Ascending aorta (tissue), 2 donors: ENCODE measurements around the gene DUSP16. TPM values are rescaled to one million over a fixed set of nuclear protein-coding genes. Genes with fewer than 3 reads are reported as not detected.

Source experiments
- DNase-seq, 2 donors: peaks; one replicate each; pipeline ENCODE4 v3.0.0-alpha.2; 2019; ENCODE audit warnings: low spot score in 2 of 2
- H3K27ac ChIP-seq, 2 donors: fragments of 200-600 bp; sonication (generic); one replicate each; pipeline ENCODE4 v1.5.1; 2016 to 2017; ENCODE audit warnings: mild to moderate bottlenecking in 1 of 2
- H3K27me3 ChIP-seq: fragments of 200-600 bp; sonication (generic); one replicate; pipeline ENCODE4 v1.5.1; 2017
- H3K36me3 ChIP-seq, 2 donors: fragments of 200-600 bp; sonication (generic); one replicate each; pipeline ENCODE4 v1.5.1; 2016
- H3K4me1 ChIP-seq, 2 donors: fragments of 200-600 bp; sonication (generic); one replicate each; pipeline ENCODE4 v1.5.1; 2016 to 2017; ENCODE audit warnings: mild to moderate bottlenecking in 1 of 2
- H3K4me3 ChIP-seq, 2 donors: fragments of 200-600 bp; sonication (generic); one replicate each; pipeline ENCODE4 v1.5.1; 2016 to 2017; ENCODE audit warnings: mild to moderate bottlenecking in 1 of 2
- H3K9me3 ChIP-seq, 2 donors: fragments of 200-600 bp; sonication (generic); one replicate each; pipeline ENCODE4 v1.5.1; 2016
- CTCF ChIP-seq, 3 experiments: fragments of 200-600 bp in 2 of 3; fragments of 450-650 bp in 1 of 3; sonication (generic) in 2 of 3; IDR thresholded peaks; one replicate each; pipeline ENCODE4 v1.5.1; 2016 to 2019; ENCODE audit warnings: antibody characterized with exemption in 3 of 3, mild to moderate bottlenecking in 1 of 3, moderate library complexity in 1 of 3
- intact Hi-C: fragments of 100-400 bp; cut with DNase I; formaldehyde crosslinking; loops from one replicate; pipeline ENCODE4 v1.15.1; 2023
- total RNA-seq: library from RNA; depleted of rRNA; stranded (reverse); fragments of >200 nt; gene quantifications from one replicate; pipeline ENCODE4 v1.1.0, GENCODE V29; 2016

Gene DUSP16
- total RNA-seq, 1 donor from 2014 or later = 54.8 TPM

- Histone ChIP-seq H3K36me3 (no peaks in the 10 kb centered on the region), H3K9me3 (no peaks in the 10 kb centered on the region), H3K4me1 (peaks cover 0 to 5% of the 10 kb centered on the region in 2 donors), H3K27ac (no peak overlapping the region), H3K27me3 (no peaks in the 10 kb centered on the region), H3K4me3 (no peak overlapping the region)
- no peak for TF ChIP-seq CTCF (IDR thresholded peaks at IDR 0.05)
- intact Hi-C loops = no loop called here
- no peak for DNase-seq
Observed at GRCh38 chr12:12541782-12542181, 20.9 kb downstream of the DUSP16 start.

GRCh38 chr12:12540261-12541013, 22.2 kb downstream of the DUSP16 start:
- no peaks in the 10 kb centered on the region for H3K27me3 ChIP-seq
- no peak overlapping the region for H3K27ac ChIP-seq
- H3K4me1 ChIP-seq = peaks cover 0 to 5% of the 10 kb centered on the region in 2 donors
- H3K4me3 ChIP-seq = no peak overlapping the region
- DNase-seq = no peak
- intact Hi-C loops = no loop called here
- no peaks in the 10 kb centered on the region for H3K9me3 ChIP-seq
- TF ChIP-seq CTCF (IDR thresholded peaks at IDR 0.05) = no peak
- no peaks in the 10 kb centered on the region for H3K36me3 ChIP-seq

DNA sequence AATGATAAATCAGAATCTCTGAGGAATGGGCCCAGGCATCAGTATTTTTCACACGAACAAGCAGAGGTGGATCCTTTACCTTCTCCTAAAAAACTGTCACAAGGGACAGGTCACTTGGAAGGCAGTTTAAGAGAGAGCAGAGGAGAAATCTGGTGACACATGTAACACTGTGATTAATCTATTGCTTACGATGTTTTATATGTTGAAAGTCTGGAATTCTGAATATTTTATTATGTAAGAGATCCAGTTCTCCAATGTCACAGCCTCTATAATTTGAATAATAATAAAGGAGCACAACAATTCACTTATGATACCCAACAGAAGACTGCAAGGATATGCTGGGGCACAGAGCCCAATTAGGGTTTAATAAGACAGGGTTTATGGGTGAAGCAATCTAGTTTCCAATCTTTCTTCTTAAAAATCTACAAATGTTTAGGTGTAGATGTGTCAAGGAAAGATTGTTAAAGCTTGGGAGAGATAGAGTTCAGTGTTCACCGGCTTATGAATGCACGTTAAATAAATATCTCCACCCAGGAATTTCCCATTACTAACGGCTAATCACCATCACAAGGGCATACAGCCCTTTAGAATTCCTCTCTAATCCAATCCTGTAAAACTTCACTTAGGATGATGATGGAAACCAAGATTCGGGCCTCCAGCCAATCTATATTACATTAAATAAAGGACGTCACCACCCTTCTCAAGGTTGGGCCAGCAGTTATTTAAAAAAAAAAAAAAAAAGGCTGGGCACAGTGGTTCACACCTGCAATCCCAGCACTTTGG, 23.4 kb downstream of the DUSP16 start:
- Histone ChIP-seq H3K4me1 (peaks cover 0 to 10% of the 10 kb centered on the region in 2 donors), H3K9me3 (no peaks in the 10 kb centered on the region)

GRCh38 chr12:12538535-12538934, 24.1 kb downstream of the DUSP16 start:
- no peaks in the 10 kb centered on the region for H3K27me3 ChIP-seq
- H3K4me3 ChIP-seq = no peak overlapping the region
- TF ChIP-seq CTCF (IDR thresholded peaks at IDR 0.05) = no peak
- no peaks in the 10 kb centered on the region for H3K36me3 ChIP-seq
- no peak overlapping the region for H3K27ac ChIP-seq
- intact Hi-C loops = no loop called here
- no peak for DNase-seq
- peaks cover 0 to 14% of the 10 kb centered on the region in 2 donors for H3K4me1 ChIP-seq
- H3K9me3 ChIP-seq = no peaks in the 10 kb centered on the region

More for the DNA sequence above, 23.4 kb downstream of the DUSP16 start:
- no peak for DNase-seq
- TF ChIP-seq CTCF (IDR thresholded peaks at IDR 0.05) = no peak
- no peak overlapping the region for H3K4me3 ChIP-seq
- H3K27ac ChIP-seq = no peak overlapping the region
- no peaks in the 10 kb centered on the region for H3K27me3 ChIP-seq
- intact Hi-C loops = no loop called here
- H3K36me3 ChIP-seq = no peaks in the 10 kb centered on the region

DNA sequence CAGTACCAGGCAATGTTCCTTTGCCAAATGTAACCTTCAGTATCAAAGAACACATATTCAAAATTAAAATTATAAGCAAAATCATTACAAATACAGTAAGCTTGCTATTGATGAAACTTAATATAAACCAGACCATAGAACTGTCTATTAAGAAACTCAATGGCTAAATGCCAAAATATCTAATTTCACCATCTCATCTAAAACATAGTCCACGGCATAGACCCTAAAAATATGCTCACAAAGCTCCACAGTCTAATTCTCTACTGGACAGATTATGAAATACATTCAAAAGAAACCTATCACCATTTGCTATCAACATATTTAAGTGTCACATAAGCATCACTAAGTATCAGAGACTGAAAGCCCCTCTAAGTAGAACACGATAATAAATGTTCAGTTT, 25.2 kb downstream of the DUSP16 start:
- Histone ChIP-seq H3K9me3 (no peaks in the 10 kb centered on the region), H3K36me3 (no peaks in the 10 kb centered on the region), H3K4me3 (no peak overlapping the region), H3K27me3 (no peaks in the 10 kb centered on the region), H3K4me1 (peaks cover 0 to 19% of the 10 kb centered on the region in 2 donors), H3K27ac (no peak overlapping the region)
- DNase-seq = no peak
- intact Hi-C loops = no loop called here
- no peak for TF ChIP-seq CTCF (IDR thresholded peaks at IDR 0.05)
